Gastroesophageal sphincter (tissue), 3 donors: ENCODE data around the gene CIAO1.

Experiments
- EP300 ChIP-seq: sonication (generic); formaldehyde crosslinking; IDR thresholded peaks from one replicate; pipeline ENCODE4 v1.6.1; 2017; ENCODE audit warnings: antibody characterized with exemption, mild to moderate bottlenecking
- POLR2A ChIP-seq, 2 donors: fragments of 450-650 bp; IDR thresholded peaks; one replicate each; pipeline ENCODE4 v1.6.1; 2017; ENCODE audit warnings: antibody characterized with exemption in 2 of 2, mild to moderate bottlenecking in 2 of 2, moderate library complexity in 1 of 2
- POLR2AphosphoS5 ChIP-seq: sonication (generic); formaldehyde crosslinking; IDR thresholded peaks from one replicate; pipeline ENCODE4 v1.6.1; 2017; ENCODE audit warnings: antibody characterized with exemption
- TF ChIP-seq, protein P1 (sequence below), 4 experiments: fragments of 200-600 bp in 2 of 4; fragments of 450-650 bp in 2 of 4; sonication (generic) in 1 of 4; IDR thresholded peaks; one replicate each; pipeline ENCODE4 v1.5.1; 2017 to 2019; ENCODE audit warnings: antibody characterized with exemption in 4 of 4, mild to moderate bottlenecking in 2 of 4, moderate library complexity in 2 of 4

DNA sequence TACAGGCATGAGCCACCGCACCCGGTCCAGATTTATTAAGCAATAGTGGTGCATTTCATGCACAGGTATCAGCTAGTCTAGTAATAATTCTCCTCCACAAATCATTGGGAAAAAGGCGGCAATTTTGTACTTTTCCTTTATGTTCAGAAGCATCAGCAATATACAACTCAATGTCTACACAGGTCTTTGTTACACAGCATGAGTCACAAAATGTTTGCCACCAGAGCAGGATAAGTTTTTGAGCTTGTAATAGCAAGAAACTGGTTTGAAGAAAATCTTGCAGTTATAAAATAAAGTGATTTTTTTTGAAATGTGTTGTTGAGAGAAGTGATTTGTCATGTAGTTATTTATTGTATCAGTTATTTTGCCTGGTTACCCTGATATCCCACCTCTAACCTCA, 54.3 kb downstream of the CIAO1 start:
- TF ChIP-seq, protein P1, sequence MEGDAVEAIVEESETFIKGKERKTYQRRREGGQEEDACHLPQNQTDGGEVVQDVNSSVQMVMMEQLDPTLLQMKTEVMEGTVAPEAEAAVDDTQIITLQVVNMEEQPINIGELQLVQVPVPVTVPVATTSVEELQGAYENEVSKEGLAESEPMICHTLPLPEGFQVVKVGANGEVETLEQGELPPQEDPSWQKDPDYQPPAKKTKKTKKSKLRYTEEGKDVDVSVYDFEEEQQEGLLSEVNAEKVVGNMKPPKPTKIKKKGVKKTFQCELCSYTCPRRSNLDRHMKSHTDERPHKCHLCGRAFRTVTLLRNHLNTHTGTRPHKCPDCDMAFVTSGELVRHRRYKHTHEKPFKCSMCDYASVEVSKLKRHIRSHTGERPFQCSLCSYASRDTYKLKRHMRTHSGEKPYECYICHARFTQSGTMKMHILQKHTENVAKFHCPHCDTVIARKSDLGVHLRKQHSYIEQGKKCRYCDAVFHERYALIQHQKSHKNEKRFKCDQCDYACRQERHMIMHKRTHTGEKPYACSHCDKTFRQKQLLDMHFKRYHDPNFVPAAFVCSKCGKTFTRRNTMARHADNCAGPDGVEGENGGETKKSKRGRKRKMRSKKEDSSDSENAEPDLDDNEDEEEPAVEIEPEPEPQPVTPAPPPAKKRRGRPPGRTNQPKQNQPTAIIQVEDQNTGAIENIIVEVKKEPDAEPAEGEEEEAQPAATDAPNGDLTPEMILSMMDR (IDR thresholded peaks at IDR 0.05) = no peak
- TF ChIP-seq POLR2A (IDR thresholded peaks at IDR 0.05) (no peak), POLR2AphosphoS5 (no peak), EP300 (no peak)
